Measurements from ENCODE around the gene TLR2.

GRCh38 chr4:153655928-153656327, 28.2 kb upstream of the TLR2 start:
- TF ChIP-seq CTCF (IDR thresholded peaks at IDR 0.05; ENCODE audit: low read length) (no peak), EZH2 (IDR thresholded peaks at IDR 0.05; ENCODE audit: borderline replicate concordance, low read length) (no peak)
